GM11168 (cell line): ENCODE data around the gene GID8.

ENCODE experiments used
- in situ Hi-C: fragments of 300-500 bp; cut with MboI; formaldehyde crosslinking; loops from one replicate; pipeline ENCODE4 v1.12.0; 2022; ENCODE audit warnings: low sequenced_read_pairs; ENCODE audit not compliant: unreplicated experiment

Gene GID8

GRCh38 chr20:62997417-62998035 lies 59.6 kb downstream of the GID8 start:
- in situ Hi-C loops: no loop called here
